22Rv1 (cell line): ENCODE data around the gene GLT8D2.

Experiments used
- H3K27ac ChIP-seq: fragments of 450-650 bp; 2 replicates; pipeline ENCODE4 v1.5.1; 2017
- ZFX ChIP-seq: fragments of 450-650 bp; IDR thresholded peaks from 2 replicates; pipeline ENCODE4 v1.6.1; 2017; ENCODE audit warnings: antibody characterized with exemption, borderline replicate concordance
- TF ChIP-seq, protein P1 (sequence below): fragments of 450-650 bp; IDR thresholded peaks from 2 replicates; pipeline ENCODE4 v1.5.1; 2017; ENCODE audit warnings: mild to moderate bottlenecking

GLT8D2 gene

DNA sequence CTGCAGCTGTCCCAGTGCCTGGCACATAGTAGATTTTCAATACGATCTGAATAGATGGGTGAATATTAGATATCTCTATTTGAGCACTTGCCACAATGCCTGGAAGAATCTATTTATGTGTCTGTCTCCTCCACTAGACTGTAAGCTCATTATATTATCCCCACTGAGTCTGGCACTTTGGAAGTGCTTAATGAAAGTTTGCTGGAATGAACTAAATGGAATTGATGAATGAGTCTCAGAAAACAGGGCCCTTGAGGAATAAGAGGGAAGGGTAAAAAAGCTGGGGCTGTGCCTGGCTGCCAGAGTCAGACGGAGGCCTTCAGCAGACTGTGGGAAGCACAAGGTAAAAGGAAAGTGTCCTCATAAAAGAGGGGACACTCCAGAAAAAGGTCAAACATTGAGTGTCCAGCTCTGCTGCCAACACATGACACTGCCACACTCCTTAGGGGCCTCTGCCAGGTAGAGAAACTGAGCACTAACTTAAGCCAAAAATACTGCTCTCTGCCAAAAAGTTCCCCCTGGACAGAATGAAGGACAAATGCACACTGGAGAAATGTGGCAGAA, 39.3 kb downstream of the GLT8D2 start:
- no peak overlapping the region for H3K27ac ChIP-seq
- TF ChIP-seq, protein P1, sequence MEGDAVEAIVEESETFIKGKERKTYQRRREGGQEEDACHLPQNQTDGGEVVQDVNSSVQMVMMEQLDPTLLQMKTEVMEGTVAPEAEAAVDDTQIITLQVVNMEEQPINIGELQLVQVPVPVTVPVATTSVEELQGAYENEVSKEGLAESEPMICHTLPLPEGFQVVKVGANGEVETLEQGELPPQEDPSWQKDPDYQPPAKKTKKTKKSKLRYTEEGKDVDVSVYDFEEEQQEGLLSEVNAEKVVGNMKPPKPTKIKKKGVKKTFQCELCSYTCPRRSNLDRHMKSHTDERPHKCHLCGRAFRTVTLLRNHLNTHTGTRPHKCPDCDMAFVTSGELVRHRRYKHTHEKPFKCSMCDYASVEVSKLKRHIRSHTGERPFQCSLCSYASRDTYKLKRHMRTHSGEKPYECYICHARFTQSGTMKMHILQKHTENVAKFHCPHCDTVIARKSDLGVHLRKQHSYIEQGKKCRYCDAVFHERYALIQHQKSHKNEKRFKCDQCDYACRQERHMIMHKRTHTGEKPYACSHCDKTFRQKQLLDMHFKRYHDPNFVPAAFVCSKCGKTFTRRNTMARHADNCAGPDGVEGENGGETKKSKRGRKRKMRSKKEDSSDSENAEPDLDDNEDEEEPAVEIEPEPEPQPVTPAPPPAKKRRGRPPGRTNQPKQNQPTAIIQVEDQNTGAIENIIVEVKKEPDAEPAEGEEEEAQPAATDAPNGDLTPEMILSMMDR = no peak
- TF ChIP-seq ZFX = no peak

DNA sequence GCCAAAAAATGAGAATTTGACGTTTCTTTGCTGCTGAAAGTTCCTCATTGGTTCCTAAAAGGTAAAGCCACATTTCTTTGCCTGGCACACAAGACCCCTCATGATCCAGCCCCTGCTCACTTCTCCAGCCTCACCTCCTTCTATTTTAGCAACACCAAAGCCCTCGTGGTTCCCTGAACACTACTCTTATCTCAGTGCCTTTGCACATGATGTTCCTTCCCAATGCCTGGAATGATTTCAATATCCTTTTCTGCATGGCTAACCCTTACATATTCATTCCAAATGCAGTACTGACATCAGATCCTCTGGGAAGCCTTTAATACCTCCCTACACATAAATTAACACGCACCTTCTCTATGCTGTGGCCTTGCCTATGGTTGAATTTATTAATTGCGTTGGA, 39.9 kb downstream of the GLT8D2 start:
- no peak overlapping the region for H3K27ac ChIP-seq
- TF ChIP-seq ZFX = no peak

GRCh38 chr12:104006929-104007328, 43.1 kb downstream of the GLT8D2 start:
- no peak overlapping the region for H3K27ac ChIP-seq
- no peak for TF ChIP-seq ZFX
- TF ChIP-seq, protein P1 = no peak

- TF ChIP-seq, protein P1 = no peak
- no peak for TF ChIP-seq ZFX
Observed at GRCh38 chr12:104003596-104003995, 46.4 kb downstream of the GLT8D2 start.

GRCh38 chr12:104002686-104003085, 47.3 kb downstream of the GLT8D2 start:
- TF ChIP-seq, protein P1 = no peak
- TF ChIP-seq ZFX = no peak
- no peak overlapping the region for H3K27ac ChIP-seq

More at GRCh38 chr12:104003596-104003995, 46.4 kb downstream of the GLT8D2 start:
- no peak overlapping the region for H3K27ac ChIP-seq

- H3K27ac ChIP-seq = no peak overlapping the region
Observed at GRCh38 chr12:104000807-104001434, 49.1 kb downstream of the GLT8D2 start.

GRCh38 chr12:103998976-103999375, 51.0 kb downstream of the GLT8D2 start:
- no peak for TF ChIP-seq ZFX
- H3K27ac ChIP-seq = no peak overlapping the region

More at GRCh38 chr12:104000807-104001434, 49.1 kb downstream of the GLT8D2 start:
- TF ChIP-seq ZFX = no peak
- TF ChIP-seq, protein P1 = no peak

DNA sequence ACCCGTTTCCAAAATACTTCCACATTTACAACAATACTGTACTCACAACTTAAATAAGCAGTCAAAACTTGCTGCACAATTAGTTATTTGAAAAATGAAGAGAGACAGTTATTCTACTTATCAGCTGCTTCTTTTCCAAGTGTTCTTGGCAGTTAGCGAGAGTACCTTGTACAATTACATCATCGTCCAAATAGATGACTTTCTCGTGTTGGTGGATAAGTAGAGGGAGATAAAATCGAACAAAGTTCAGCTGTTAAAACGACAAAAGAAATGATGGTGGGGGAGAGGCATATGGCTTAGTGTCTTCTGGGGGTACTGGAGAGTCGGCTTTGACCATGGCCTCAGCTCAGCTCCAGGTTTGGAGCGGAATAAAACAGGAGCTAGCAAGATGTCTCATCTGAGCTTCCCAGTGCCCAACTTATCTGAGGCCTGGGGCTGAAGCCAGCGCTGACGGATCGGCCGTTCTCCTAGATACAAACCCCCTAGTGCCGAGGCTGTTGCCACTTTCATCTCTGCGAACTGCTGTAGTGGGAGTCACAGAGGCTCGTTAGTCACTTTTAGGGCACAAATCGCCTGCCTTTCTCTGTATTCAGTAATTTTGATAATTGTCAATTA, 52.6 kb downstream of the GLT8D2 start:
- TF ChIP-seq ZFX = no peak
- TF ChIP-seq, protein P1 = no peak
- H3K27ac ChIP-seq = no peak overlapping the region
